Measurements from ENCODE around the gene LRP3.

DNA sequence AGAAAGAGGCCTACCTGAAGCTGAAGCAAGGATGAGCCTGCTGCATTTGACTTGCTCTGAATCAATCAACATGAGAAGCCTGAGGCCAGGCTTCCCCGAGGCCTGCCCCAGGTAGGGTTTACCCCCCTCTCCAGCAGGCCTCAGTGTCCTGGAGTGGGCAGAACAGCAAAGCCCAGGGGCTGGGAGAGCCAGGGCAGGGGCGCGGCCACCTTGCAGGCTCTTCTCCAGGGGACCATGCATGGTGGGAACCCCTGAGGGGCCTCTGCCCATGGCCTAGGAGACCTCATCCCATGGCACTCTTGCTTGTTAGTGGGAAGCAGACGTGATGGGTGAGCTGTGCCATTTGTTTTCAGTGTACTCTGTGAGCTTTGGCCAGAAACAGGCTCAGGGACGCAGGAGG, 19.9 kb upstream of the LRP3 start:
- no peak for TF ChIP-seq EZH2 (IDR thresholded peaks at IDR 0.05)
- no peak for TF ChIP-seq CEBPB (IDR thresholded peaks at IDR 0.05; ENCODE audit: low read depth)
- TF ChIP-seq, protein P1, sequence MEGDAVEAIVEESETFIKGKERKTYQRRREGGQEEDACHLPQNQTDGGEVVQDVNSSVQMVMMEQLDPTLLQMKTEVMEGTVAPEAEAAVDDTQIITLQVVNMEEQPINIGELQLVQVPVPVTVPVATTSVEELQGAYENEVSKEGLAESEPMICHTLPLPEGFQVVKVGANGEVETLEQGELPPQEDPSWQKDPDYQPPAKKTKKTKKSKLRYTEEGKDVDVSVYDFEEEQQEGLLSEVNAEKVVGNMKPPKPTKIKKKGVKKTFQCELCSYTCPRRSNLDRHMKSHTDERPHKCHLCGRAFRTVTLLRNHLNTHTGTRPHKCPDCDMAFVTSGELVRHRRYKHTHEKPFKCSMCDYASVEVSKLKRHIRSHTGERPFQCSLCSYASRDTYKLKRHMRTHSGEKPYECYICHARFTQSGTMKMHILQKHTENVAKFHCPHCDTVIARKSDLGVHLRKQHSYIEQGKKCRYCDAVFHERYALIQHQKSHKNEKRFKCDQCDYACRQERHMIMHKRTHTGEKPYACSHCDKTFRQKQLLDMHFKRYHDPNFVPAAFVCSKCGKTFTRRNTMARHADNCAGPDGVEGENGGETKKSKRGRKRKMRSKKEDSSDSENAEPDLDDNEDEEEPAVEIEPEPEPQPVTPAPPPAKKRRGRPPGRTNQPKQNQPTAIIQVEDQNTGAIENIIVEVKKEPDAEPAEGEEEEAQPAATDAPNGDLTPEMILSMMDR (IDR thresholded peaks at IDR 0.05 in 2 of 3, conservative IDR thresholded peaks at IDR 0.05 in 1 of 3; ENCODE audit: borderline replicate concordance in 1 of 3, insufficient read depth in 1 of 3, low read depth in 2 of 3, low read length in 2 of 3), result no peak

All from HCT116 (cell line).